SHP77 (cell line): Measurements from ENCODE around the gene ADD2.
"Not testable (repeated sequence)": the region's sequence is repeated elsewhere in the genome, so short reads cannot be mapped to it uniquely, and the experiment has no call there.

ENCODE experiments used
- DNase-seq, 2 experiments: peaks; one replicate each; lab custom pipeline; 2025; lab: John Stamatoyannopoulos, UW

Gene ADD2, protein sequence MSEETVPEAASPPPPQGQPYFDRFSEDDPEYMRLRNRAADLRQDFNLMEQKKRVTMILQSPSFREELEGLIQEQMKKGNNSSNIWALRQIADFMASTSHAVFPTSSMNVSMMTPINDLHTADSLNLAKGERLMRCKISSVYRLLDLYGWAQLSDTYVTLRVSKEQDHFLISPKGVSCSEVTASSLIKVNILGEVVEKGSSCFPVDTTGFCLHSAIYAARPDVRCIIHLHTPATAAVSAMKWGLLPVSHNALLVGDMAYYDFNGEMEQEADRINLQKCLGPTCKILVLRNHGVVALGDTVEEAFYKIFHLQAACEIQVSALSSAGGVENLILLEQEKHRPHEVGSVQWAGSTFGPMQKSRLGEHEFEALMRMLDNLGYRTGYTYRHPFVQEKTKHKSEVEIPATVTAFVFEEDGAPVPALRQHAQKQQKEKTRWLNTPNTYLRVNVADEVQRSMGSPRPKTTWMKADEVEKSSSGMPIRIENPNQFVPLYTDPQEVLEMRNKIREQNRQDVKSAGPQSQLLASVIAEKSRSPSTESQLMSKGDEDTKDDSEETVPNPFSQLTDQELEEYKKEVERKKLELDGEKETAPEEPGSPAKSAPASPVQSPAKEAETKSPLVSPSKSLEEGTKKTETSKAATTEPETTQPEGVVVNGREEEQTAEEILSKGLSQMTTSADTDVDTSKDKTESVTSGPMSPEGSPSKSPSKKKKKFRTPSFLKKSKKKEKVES

DNA sequence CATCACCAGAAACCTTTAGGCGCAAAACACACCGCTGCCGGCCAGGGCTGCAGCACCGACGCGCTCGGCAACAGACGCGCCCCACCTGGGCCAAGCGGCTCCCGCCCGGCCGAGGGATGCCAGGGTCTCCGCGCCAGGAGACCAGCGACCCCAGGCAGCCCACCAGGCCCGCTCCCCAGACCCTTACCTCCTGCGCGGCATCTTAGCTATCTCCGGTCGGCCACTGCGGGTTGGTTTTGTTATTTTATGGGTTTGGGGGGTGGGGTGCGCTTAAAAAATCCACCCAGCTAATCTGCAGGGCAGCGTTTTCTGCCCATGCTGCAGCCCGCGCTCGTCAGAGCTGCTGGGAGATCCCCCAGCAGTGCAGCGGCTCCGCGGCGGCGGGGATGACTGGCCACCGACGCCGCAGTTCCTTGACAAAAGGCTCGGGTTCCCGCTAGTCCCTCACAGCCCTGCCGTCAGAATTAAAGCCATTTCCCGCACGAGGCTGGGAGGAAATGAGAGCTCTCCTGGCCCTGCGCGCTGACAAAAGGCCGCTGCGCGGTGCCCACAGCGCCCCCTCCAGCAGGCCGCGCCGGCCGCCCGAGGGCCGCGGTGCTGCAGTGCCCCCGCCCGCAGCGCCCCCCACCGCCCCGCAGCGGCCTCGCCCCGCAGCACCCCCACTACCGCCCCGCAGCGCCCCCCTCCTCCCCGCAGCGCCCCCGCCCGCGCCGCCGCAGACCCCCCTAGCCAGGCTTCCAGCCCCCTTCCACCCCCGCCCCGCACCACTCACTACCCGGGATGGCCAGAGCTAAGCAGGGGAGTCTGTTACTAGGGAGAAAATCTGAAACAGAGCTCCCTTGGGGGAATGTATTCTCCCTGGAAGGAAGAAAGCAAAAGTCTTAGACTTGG is at the start of gene ADD2:
Gene ADD2 (minus strand): TSS at position 502 of the 891 bp plus-strand sequence. CDS start 61,792 bp downstream, outside the sequence.
- peak; percentile 6 to 17 for DNase-seq

DNA sequence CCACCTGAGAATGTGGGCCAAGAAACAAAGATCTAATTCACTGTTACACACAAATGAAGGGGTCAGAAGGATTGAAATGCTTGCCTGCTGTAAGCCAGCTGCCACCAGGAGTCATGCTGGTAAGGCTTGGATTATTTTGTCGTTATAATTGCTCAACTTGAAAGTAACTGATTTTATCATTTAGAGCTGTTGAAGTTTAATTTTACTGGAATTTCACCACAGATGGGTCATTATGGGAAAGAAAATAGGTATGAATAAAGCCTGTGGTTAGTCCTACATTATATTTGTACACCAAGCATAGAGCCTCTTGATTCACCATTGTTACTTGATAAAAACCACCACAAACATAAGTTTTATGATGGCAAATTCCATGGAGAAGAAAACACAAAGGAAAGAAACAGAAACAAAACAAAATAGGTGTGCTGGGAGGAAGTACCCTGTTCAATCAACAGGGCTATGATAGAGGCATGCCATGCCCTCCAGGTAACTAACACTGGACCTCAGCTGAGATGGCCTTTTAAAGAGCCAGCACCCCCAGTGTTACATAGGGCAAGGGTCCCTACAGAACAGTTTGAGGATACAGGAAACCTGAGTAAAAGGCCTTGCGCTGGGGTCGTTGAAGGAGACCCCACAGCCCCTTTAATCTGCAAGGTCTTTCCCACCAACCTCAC is 49.4 kb upstream of the ADD2 start:
- DNase-seq = no peak

DNA sequence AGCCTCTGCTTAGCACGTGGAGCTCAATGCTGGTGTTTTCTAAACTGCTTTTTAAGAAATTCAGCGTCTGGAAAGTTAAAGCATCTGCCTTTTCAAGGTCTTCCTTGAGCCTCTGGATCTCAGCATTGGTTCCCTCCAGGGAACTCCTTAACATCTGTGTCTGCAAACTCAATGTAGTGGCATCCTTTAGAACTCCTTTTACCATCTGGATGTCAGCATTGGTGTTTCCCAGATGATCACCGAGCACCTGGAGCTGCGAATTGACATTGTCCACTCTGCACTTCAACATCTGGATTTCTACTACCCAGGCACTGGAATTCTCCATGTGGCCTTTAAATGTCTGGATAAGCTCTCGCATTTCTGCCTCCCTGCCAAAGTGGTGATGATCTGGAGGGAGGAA is 48.7 kb upstream of the ADD2 start:
- no peak for DNase-seq

DNA sequence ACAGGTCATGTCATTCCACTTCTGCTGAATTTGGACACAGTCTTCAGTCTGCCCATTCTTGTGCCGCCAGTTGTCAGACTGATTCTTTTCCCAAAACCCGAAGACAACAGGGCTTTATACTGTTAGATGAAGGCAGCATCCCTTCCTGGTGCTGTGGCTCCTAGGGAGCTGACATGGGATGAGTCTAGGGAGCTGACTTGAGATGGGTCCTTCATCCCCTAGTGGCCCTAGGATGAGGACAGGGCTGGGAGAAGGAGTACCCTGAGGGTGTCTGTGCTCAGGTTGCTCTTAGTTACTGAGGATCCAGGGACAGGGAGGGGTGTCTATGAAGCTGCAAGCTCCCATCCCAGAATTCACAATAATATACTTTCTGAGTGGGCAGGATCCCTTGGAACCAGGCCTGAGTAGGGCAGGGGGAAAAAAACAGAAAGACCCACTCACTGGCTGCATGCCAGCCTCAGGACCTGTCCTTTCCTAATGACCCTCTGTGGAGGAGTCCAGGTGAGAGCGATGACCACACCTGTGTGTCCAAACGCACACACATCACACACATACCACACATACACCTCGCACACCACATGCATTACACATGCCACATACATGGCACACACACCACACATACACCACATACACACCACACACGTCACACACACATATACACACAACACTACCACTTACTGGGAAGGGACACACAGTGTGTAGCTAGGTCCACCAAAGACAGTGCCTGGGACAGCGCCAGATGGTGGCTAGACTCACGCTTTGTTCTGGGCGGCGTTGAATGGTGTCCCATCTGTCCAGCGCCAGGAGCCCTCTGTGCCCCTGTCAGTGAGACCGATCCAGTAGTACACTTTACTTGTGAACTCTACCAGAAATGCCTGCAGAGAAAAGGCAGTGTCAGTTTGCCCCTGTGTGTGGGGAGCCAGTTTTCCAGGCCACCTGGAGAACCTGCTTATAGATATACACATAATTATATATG is 41.3 kb upstream of the ADD2 start:
- no peak for DNase-seq

DNA sequence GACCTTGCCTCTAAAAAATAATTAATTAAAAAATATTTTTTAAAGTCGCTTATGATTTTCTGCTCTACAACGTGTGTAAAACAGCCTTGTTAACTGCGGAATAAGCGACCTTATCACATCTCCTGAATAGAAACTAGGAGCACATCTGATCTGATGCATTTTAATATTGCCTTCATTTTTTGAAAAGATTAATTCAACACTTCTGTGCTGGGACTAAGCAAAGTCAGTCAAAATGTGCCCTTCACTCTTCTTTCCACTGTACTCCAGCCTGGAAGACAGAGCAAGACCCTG is 39.8 kb upstream of the ADD2 start:
- no peak for DNase-seq

DNA sequence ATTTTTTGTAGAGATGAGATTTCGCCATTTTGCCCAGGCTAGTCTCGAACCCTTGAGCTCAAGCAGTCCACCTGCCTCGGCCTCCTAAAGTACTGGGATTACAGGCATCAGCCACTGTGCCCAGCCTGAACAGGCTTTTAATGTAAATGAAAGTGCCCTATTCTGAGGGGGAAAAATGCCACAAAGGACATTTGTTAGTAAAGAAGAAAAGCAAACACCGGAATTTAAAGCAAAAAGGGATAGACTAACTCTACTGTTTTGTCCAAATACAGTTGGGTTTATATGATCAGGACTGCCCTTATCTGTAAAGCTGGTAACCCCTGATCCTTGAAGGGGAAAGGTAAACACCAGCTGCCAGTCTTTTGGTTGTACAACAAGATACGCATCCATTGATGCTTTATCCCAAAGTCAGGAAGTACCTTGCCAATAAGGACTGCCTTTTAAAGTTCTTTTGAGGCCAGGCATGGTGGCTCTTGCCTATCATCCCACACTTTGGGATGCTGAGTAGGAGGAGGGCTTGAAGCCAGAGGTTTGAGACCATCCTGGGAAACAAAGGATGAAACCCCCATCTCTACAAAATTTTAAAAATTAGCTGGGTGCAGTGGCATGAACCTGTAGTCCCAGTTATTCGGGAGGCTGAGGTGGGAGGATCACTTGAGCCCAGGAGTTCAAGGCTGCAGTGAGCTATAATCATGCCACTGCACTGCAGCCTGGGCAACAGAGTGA is 39.3 kb upstream of the ADD2 start:
- no peak for DNase-seq

DNA sequence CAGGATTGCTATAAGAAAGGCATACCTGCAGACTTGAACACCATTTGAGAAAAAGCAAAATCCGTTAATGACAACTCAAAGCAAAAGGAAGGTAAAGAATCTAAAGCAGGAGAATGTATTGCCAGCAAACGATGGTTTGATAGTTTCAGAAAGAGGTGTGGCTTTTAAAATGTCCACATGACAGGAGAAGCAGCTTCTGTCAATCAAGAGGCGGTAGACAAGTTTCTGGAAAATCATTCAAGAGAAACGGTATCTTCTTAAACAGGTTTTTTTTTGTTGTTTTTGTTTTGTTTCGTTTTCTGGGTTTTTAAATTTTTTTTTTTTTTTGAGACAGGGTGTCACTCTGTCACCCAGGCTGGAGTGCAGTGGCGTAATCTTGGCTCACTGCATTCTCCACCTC is 38.6 kb upstream of the ADD2 start:
- no peak for DNase-seq

DNA sequence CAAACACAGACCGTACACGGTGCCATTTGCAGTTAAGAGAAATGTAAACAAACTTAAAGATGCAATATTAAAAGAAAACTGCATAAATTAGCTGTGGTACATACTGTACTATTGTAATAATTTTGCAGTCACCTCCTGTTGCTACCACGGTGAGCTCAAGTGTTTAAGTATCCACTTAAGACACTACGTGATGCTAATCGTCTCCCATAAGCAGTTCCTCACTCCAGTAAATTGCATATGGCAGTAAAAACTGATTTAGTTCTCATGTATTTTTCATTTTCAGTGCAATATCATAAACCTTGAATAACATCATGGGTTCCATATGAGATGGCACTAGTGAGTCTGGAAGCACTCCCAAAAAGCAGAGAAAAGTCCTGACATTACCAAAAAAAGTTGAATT is 38.0 kb upstream of the ADD2 start:
- no peak for DNase-seq

DNA sequence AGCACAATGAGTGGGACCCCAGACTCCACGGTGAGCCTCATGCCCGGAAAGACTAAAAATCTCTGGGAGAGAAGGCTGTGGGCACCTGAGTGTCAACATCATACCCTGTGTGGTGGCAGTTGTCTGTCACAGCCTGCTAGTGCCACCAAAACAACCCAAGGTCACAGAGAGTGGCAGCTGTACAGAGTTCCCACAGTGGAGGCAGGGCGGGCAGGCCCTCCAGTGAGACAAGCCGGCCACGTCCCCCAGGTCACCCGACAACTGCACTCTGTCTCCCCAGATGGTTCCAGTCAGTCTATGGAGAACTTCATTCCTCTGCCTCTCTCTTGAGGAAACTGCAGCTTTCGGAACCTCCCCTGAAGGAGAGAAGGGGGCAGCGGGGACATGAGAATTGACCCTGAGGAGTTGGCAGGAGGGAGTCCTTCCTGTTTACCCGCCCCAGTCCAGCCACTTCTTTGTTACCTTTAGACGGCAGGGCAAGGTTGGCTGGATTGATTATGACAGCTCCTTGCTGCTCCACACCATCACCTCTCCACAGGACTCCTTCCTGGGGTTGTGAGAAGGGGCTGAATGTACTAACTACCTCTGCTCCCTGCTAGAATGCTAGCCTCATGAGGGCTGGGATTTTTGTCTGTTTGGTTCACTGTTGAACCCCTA is 33.7 kb upstream of the ADD2 start:
- DNase-seq = no peak

DNA sequence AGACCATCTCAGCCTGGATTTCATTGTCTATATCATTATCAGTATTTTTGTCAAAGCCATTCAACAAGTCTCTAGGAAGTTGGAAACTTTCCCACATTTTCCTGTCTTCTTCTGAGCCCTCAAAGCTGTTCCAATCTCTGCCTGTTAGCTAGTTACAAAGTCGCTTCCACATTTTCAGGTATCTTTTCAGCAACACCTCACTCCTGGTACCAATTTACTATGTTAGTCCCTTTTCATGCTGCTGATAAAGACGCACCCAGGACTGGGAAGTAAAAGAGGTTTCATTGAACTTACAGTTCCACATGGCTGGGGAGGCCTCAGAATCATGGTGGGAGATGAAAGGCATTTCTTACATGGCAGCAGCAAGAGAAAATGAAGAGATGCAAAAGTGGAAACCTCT is 31.7 kb upstream of the ADD2 start:
- DNase-seq = no peak

DNA sequence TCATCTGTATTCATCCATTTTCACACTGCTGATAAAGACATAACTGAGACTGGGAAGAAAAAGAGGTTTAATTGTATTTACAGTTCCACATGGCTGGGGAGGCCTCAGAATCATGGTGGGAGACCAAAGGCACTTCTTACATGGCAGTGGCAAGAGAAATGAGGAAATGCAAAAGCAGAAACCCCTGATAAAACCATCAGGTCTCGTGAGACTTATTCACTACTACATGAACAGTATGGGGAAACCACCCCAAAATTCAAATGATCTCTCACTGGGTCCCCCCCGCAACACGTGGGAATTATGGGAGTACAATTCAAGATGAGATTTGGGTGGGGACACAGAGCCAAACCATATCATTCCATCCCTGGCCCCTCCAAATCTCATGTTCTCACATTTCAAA is 30.0 kb upstream of the ADD2 start:
- not testable (repeated sequence) for DNase-seq

DNA sequence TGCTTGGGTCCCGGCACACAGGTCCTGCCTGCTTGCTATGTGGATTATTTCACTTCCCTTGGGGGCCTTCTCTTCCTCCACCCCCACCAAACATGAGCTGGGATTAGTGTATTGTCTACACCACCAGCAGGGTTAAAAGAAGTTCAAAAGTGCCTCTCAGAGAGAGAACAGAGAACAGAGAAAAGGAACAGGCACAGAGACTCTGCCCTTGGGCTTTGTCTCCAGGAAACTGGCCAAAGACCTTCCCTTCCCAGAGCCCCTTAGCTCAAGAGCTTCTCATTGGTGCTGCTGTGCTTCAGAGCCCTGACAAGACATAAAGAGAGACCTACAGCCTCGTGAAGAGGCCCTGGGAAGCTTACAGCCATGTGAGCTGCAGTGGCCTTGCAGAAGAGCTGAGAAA is 29.5 kb upstream of the ADD2 start:
- DNase-seq = no peak

DNA sequence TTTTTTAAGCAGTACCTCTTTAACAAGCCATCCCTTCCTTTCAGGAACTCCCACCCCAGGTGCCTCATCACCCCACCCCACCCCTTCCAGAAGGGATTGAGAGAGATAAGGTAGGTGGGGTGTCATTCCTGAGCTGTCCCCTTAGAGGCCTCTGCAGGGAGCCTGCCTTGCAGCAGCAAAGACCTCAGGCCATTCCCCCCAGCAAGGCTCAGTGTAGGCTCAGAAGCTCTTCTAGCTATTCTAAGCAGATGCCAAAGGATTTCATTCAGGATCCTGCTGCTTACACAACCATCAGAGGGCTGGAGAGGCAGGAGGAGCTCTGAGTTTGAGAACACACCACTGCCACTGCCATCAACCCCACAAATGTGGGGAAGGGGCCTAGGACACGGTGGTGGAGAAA is 28.3 kb upstream of the ADD2 start:
- no peak for DNase-seq

DNA sequence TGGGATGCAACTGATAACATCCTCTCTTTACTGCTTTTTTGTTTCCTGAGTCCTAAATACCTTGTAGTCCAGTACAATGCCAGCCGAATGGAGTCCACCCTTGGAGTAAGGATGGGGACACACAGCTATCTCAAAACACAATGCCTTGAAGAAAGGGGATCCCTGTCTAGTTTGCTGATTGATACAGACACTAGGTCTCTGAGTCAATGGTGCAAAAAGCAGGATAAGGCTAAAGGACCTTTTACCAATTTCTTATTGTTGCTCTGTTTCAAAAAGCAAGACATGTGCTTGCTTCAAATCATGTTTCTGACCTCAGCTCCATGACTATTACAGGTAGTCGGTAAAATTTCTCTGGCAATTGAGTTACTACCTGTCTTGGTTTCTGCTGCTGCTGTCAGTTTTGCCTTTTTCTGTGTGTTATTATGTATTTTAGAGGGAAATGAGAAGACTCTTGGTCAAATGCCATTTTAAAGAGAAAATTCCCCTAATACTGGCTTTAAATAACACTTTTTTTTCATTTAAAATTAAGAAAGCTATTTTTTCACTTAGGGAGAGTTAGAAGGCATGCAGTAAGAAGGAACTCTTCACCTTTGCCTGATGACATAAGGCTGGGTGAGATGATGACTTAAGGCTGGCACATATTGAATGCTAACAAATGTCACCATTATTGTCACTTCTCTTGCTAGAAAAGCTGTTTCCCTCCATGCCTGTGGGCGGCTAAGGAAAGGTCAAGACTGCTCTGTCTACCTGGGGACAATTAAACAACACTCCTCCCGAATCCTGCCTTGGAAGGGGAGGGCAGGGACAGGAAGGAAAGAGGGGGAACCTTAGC is 27.4 kb upstream of the ADD2 start:
- no peak for DNase-seq

DNA sequence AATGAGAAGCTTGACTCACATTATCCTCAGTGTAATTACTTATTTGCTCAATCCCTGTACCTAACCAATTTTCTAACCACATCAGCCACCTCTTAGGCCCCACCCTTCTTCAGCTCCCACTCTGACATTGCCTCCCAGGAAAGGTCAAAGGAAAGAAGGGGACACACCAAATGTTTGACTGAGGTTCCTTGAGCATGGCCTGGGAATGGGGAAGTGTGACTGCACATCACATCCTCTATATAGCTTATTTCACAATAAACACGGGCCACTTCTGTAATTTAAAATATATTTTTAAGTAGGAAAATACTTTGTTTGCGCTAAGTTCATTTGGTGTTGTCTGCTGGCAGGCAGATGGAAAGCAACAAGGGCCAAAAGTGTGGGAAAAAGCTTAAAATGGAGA is 25.4 kb upstream of the ADD2 start:
- no peak for DNase-seq

DNA sequence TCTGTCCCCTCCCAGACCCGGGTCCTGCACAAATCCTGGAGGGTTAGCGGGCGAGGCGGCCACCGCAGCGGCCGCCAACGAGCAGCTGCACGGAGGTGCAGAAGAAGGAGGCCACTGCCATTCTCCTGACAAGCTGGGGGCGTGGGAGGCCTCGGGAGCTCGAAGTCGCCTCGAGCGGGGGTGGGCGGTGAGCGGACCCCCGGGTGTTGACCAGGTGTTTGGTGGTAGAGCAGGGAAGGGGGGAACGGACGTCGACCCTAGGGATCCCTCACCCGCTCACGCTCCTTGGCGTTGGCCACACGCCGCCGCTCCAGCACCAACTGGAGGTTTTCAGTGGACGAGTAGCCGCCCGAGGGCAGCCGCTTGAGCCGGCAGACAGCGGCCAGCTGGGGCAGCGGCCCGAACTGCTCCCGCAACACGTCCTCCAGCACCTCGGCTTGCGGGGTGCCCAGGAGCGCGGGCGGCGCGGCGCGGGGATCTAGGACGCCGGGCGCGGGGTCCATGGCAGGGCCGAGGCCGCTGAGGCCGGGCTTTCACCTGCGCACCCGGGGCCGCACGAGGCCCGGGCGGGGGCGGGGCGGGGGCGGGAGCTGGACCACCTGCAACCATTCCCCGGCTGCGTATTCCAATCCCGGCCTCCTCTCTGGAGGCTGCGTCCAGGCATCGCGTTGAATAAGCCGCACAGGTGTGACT is 22.3 kb upstream of the ADD2 start, which contains the start of gene FIGLA:
Gene FIGLA (minus strand): TSS at position 508 of the 693 bp plus-strand sequence. CDS start 5 bp downstream, at position 503.
- DNase-seq = no peak

DNA sequence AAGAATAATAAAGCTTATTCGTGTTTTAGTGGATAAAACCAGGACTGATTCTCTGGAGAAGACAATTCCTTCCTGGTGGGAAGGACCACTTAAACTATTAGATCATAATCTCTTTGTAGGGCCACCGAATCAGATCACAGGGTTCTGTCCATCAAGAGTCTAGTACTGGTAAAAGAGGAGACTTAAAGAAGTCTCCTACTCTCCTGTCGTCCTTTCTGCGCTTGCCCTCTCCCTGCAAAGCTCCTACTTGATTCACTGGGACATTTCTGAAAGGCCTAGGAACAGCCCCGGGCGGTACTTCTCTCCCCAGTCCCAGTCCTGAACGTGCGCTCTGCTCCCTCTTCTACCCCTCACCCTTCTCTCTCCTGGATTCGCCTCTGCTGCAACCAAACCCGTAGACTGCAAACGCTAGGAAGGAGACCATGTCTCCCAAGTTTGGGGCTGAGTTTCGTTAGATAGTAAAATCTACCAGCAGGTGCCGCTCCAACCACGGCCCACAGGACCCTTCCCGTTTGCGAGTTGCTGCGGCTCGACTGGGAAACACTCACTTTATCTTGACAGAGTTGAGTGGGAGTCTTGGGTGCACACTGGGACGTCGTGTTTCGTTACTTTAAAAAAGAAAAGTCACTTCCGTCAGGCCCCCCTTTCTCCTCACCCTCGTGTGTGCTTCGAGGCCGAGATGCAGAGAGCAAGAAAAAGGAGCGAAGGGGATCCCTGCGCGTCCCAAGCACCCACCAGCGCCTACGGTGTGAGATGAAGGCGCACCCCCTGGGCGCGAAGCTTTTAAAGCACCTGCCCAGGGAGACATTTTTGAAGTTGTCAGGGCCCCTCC is 21.5 kb upstream of the ADD2 start:
- peak; percentile 6 to 11 for DNase-seq
